ENCODE results near the gene GALNT7.

Gene GALNT7

GRCh38 chr4:173333658-173334084 is 165.1 kb downstream of the GALNT7 start:
- no peaks in the 10 kb centered on the region for H3K9me3 ChIP-seq (ENCODE audit: insufficient read depth, low read length)
- peak overlapping the region; percentile 100 for H3K9ac ChIP-seq (ENCODE audit: low read length)
- H3F3A ChIP-seq (ENCODE audit: insufficient read depth): peaks cover 60% of the 10 kb centered on the region
- H2AFZ ChIP-seq (ENCODE audit: low read depth, low read length, severe bottlenecking): no peak overlapping the region
- TF ChIP-seq, protein P1, sequence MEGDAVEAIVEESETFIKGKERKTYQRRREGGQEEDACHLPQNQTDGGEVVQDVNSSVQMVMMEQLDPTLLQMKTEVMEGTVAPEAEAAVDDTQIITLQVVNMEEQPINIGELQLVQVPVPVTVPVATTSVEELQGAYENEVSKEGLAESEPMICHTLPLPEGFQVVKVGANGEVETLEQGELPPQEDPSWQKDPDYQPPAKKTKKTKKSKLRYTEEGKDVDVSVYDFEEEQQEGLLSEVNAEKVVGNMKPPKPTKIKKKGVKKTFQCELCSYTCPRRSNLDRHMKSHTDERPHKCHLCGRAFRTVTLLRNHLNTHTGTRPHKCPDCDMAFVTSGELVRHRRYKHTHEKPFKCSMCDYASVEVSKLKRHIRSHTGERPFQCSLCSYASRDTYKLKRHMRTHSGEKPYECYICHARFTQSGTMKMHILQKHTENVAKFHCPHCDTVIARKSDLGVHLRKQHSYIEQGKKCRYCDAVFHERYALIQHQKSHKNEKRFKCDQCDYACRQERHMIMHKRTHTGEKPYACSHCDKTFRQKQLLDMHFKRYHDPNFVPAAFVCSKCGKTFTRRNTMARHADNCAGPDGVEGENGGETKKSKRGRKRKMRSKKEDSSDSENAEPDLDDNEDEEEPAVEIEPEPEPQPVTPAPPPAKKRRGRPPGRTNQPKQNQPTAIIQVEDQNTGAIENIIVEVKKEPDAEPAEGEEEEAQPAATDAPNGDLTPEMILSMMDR (IDR thresholded peaks at IDR 0.05; ENCODE audit: insufficient read depth, low read length, poor library complexity, severe bottlenecking): no peak
- no peak for TF ChIP-seq EZH2phosphoT487 (conservative IDR thresholded peaks at IDR 0.05; ENCODE audit: low read length)
- peak overlapping the region; percentile 96 for H3K4me2 ChIP-seq (ENCODE audit: low read depth, low read length, poor library complexity, severe bottlenecking)
- no peaks in the 10 kb centered on the region for H3K27me3 ChIP-seq (ENCODE audit: low read length)
- peak overlapping the region; percentile 96 for H3K27ac ChIP-seq (ENCODE audit: low read depth, low read length)
- H4K20me1 ChIP-seq (ENCODE audit: low read depth, low read length): peaks cover 31% of the 10 kb centered on the region
- H3K4me3 ChIP-seq (ENCODE audit: insufficient read depth, low read length, poor library complexity, severe bottlenecking): peak overlapping the region; percentile 100
- peaks cover 44% of the 10 kb centered on the region for H3K36me3 ChIP-seq (ENCODE audit: low read length)
- H3K9me2 ChIP-seq (replicated peaks; ENCODE audit: insufficient read depth, low read length): no peaks in the 10 kb centered on the region
- peaks cover 39% of the 10 kb centered on the region for H3K79me2 ChIP-seq (ENCODE audit: insufficient read depth, low read length)

- Histone ChIP-seq H3K27me3 (ENCODE audit: low read length) (no peaks in the 10 kb centered on the region), H3F3A (ENCODE audit: insufficient read depth) (peaks cover 54% of the 10 kb centered on the region), H3K36me3 (ENCODE audit: low read length) (peaks cover 40% of the 10 kb centered on the region), H3K9me2 (replicated peaks; ENCODE audit: insufficient read depth, low read length) (no peaks in the 10 kb centered on the region), H3K79me2 (ENCODE audit: insufficient read depth, low read length) (peaks cover 39% of the 10 kb centered on the region), H3K27ac (ENCODE audit: low read depth, low read length) (peak within 1 kb of the TSS; percentile 96), H2AFZ (ENCODE audit: low read depth, low read length, severe bottlenecking) (peak within 1 kb of the TSS; percentile 73), H4K20me1 (ENCODE audit: low read depth, low read length) (peaks cover 29% of the 10 kb centered on the region), H3K9ac (ENCODE audit: low read length) (peak within 1 kb of the TSS; percentile 100), H3K4me2 (ENCODE audit: low read depth, low read length, poor library complexity, severe bottlenecking) (peak within 1 kb of the TSS; percentile 96), H3K4me3 (ENCODE audit: insufficient read depth, low read length, poor library complexity, severe bottlenecking) (peak within 1 kb of the TSS; percentile 100), H3K9me3 (ENCODE audit: insufficient read depth, low read length) (no peaks in the 10 kb centered on the region)
- TF ChIP-seq, protein P1 (IDR thresholded peaks at IDR 0.05; ENCODE audit: insufficient read depth, low read length, poor library complexity, severe bottlenecking): no peak
- no peak for TF ChIP-seq EZH2phosphoT487 (conservative IDR thresholded peaks at IDR 0.05; ENCODE audit: low read length)
Observed at GRCh38 chr4:173334085-173334890, 165.7 kb downstream of the GALNT7 start, which contains the start of gene HMGB2. HMGB2 (minus strand) TSS chr4:173334358; CDS start chr4:173333649, 709 bp downstream.

- Histone ChIP-seq H2AFZ (ENCODE audit: low read depth, low read length, severe bottlenecking) (peak overlapping the region; percentile 73), H3K4me3 (ENCODE audit: insufficient read depth, low read length, poor library complexity, severe bottlenecking) (peak overlapping the region; percentile 88), H3F3A (ENCODE audit: insufficient read depth) (peaks cover 46% of the 10 kb centered on the region), H3K9me2 (replicated peaks; ENCODE audit: insufficient read depth, low read length) (no peaks in the 10 kb centered on the region), H4K20me1 (ENCODE audit: low read depth, low read length) (peaks cover 21% of the 10 kb centered on the region; the same call in 1 of the 2 replicates), H3K36me3 (ENCODE audit: low read length) (peaks cover 31% of the 10 kb centered on the region), H3K79me2 (ENCODE audit: insufficient read depth, low read length) (peaks cover 39% of the 10 kb centered on the region), H3K9ac (ENCODE audit: low read length) (peak overlapping the region; percentile 98), H3K4me2 (ENCODE audit: low read depth, low read length, poor library complexity, severe bottlenecking) (peak overlapping the region; percentile 86), H3K9me3 (ENCODE audit: insufficient read depth, low read length) (no peaks in the 10 kb centered on the region), H3K27me3 (ENCODE audit: low read length) (no peaks in the 10 kb centered on the region), H3K27ac (ENCODE audit: low read depth, low read length) (peak overlapping the region; percentile 87)
- TF ChIP-seq, protein P1 (IDR thresholded peaks at IDR 0.05; ENCODE audit: insufficient read depth, low read length, poor library complexity, severe bottlenecking): no peak
Observed at GRCh38 chr4:173334891-173335752, 166.5 kb downstream of the GALNT7 start.

All from SU-DHL-6 (cell line).